Left lung (tissue), 10 donors: ENCODE data around the gene EXD3. TPM values are rescaled to one million over a fixed set of nuclear protein-coding genes. Genes with fewer than 3 reads are reported as not detected.

Source experiments
- ATAC-seq: fragments of 200-7000 bp; cut with Tn5 transposase; one replicate; pipeline ENCODE4 v1.9.1; 2020; ENCODE audit warnings: moderate library complexity
- DNase-seq, 4 donors: peaks; one replicate each; pipeline ENCODE4 v3.0.0-alpha.2; 2013 to 2020
- H3K27ac ChIP-seq, 2 donors: fragments of 200-600 bp; sonication (generic) in 1 of 2; one replicate each; pipeline versions ENCODE4 v1.5.0 to v1.8.0; 2020 to 2021
- H3K27me3 ChIP-seq, 2 donors: fragments of 200-600 bp; sonication (generic) in 1 of 2; one replicate each; pipeline versions ENCODE4 v1.5.0 to v1.8.0; 2020 to 2021
- H3K36me3 ChIP-seq, 2 donors: fragments of 200-600 bp; sonication (generic) in 1 of 2; one replicate each; pipeline versions ENCODE4 v1.5.0 to v1.8.0; 2020 to 2021
- H3K4me1 ChIP-seq, 2 donors: fragments of 200-600 bp; one replicate each; pipeline ENCODE4 v1.8.0; 2021
- H3K4me3 ChIP-seq, 2 donors: fragments of 200-600 bp; sonication (generic) in 1 of 2; one replicate each; pipeline versions ENCODE4 v1.5.0 to v1.8.0; 2020 to 2021; ENCODE audit warnings: mild to moderate bottlenecking in 1 of 2
- H3K9me3 ChIP-seq, 2 donors: fragments of 200-600 bp; sonication (generic) in 1 of 2; one replicate each; pipeline versions ENCODE4 v1.5.0 to v1.8.0; 2020 to 2021
- CTCF ChIP-seq, 2 donors: fragments of 200-600 bp; sonication (generic) in 1 of 2; IDR thresholded peaks; one replicate each; pipeline versions ENCODE4 v1.5.0 to v1.8.0; 2021; ENCODE audit warnings: antibody characterized with exemption in 2 of 2
- intact Hi-C, 2 donors: fragments of 100-400 bp; cut with DNase I; formaldehyde crosslinking; loops; one replicate each; pipeline versions ENCODE4 v1.11.2 to v1.14.2; 2022
- polyA plus RNA-seq, 6 donors: library from polyadenylated mRNA; unstranded; fragments of 120-200 nt; gene quantifications; one replicate each; pipeline ENCODE4 v1.2.1, GENCODE V29; 2013; ENCODE audit not compliant: insufficient read length in 6 of 6
- total RNA-seq, 2 donors: library from RNA; stranded (reverse); fragmentation: NEBNext Ultra II Directional; extraction: Animal tissue kit (Norgen Biotek cat#: 25700); gene quantifications; one replicate each; pipeline ENCODE4 v1.2.1, GENCODE V29; 2021
- donor health status: DM: no; HTN: yes; CAD: no.
- donor health status: DM: no; HTN: no; CAD: no.

The EXD3 gene
- total and polyA plus RNA-seq, 8 donors, result 13.2 to 21.8 (median 16.6) TPM

- Histone ChIP-seq H3K27me3 (peaks cover 3 to 82% of the 10 kb centered on the region in 2 donors), H3K27ac (peak overlapping the region; percentile 65 to 68), H3K4me1 (peaks cover 29 to 65% of the 10 kb centered on the region in 2 donors), H3K4me3 (no peak overlapping the region), H3K9me3 (no peaks in the 10 kb centered on the region), H3K36me3 (no peaks in the 10 kb centered on the region)
- ATAC-seq (no peak), DNase-seq (peak in 1 of 4 donors; percentile 69)
- TF ChIP-seq CTCF (IDR thresholded peaks at IDR 0.05), result no peak
- intact Hi-C loops, result loop anchor here in 1 of 2 donors (10.0 kb wide), 1 partner anchor 99 kb away; no protein-coding TSS in a partner anchor
Observed at GRCh38 chr9:137305798-137306065, 117.2 kb downstream of the EXD3 start.

DNA sequence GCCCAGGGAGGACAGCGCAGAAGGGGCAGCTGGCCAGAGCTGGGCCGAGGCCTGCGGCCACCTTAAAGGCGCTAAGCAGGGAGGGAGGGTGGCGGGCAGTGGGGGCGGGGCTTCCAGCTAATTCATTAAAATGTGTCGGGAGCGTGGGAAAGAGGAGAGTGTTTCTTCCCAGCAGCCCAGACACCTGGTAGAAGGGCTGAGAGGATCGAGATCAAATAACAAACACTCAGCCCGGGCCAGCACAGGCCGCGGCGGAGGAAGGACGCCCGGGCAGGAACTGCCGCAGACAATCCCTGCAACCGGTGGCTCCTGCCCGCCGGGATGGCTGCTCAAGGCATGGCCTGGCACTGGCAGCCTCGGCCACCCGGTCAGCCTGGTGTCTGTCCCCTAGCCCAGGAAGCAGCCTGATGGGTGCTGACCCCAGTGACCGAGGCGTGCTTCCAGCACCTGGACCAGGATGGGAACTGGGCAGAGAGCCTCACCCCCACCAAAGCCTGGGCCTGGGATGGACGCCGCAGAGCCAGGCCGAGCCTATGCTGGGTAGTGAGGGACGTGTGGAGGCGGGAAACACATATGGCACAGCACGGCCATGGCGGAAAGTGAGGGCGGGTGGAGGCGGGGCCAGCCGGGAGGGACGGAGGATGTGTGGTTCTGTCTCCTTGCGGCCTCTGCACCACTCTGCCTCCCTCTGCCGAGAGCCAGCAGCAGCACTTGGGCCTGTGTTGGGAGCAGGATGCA lies 117.7 kb downstream of the EXD3 start:
- DNase-seq, result peak in 2 of 4 donors; percentile 59 to 85
- H3K27me3 ChIP-seq, result peaks cover 4 to 87% of the 10 kb centered on the region in 2 donors
- peak overlapping the region; percentile 65 to 68 for H3K27ac ChIP-seq
- H3K4me1 ChIP-seq, result peaks cover 29 to 68% of the 10 kb centered on the region in 2 donors
- intact Hi-C loops, result loop anchor here in 1 of 2 donors (10.0 kb wide), 1 partner anchor 100 kb away; no protein-coding TSS in a partner anchor
- TF ChIP-seq CTCF (IDR thresholded peaks at IDR 0.05), result no peak
- no peaks in the 10 kb centered on the region for H3K9me3 ChIP-seq
- peak; percentile 52 for ATAC-seq
- peak overlapping the region in 1 of 2 donors; percentile 7 for H3K4me3 ChIP-seq
- no peaks in the 10 kb centered on the region for H3K36me3 ChIP-seq

DNA sequence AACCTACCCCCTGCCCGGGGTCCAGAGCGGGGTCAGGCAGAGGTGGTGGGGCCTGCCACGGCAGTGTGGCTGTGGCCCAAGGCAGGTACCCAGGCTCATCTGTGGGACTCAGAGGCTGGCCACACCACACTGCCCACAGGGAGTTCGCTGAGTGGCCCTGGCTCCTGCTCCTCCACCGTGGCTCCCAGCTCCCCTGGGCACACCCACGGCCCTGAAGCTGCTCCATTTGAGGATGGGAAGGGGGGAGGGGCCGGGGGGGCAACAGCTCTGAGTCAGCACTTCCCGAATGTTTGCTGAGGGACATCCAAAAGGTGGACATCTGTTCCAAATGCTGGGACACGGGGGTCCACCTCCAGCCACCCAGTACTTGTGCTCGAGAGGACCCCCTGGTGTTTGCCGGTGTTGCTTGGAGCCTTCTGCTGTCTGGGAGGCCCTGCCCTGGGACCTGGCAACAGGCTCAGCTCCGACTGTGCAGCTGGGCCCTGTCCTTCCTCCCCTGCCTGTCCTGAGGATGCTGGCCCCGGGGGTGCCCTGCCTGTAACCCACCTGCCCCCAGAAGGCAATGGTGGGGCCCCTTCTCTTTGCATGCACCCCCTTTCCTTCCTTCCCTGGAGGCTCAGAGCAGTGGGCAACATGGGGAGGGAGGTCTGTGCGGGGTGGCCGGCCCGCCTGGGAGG lies 118.4 kb downstream of the EXD3 start:
- Histone ChIP-seq H3K27me3 (peaks cover 10 to 94% of the 10 kb centered on the region in 2 donors), H3K4me3 (no peak overlapping the region), H3K9me3 (no peaks in the 10 kb centered on the region), H3K36me3 (no peaks in the 10 kb centered on the region), H3K27ac (peak overlapping the region; percentile 65 to 68), H3K4me1 (peaks cover 29 to 72% of the 10 kb centered on the region in 2 donors)
- no peak for TF ChIP-seq CTCF (IDR thresholded peaks at IDR 0.05)
- intact Hi-C loops, result loop anchor here in 1 of 2 donors (10.0 kb wide), 1 partner anchor 100 kb away; no protein-coding TSS in a partner anchor
- ATAC-seq (no peak), DNase-seq (peak in 1 of 4 donors; percentile 60)

GRCh38 chr9:137303893-137304382 lies 119.0 kb downstream of the EXD3 start:
- intact Hi-C loops, result loop anchor here in 1 of 2 donors (10.0 kb wide), 1 partner anchor 101 kb away; no protein-coding TSS in a partner anchor
- Histone ChIP-seq H3K4me3 (no peak overlapping the region), H3K36me3 (no peaks in the 10 kb centered on the region), H3K9me3 (no peaks in the 10 kb centered on the region), H3K27ac (no peak overlapping the region), H3K27me3 (peaks cover 14 to 94% of the 10 kb centered on the region in 2 donors), H3K4me1 (peaks cover 29 to 72% of the 10 kb centered on the region in 2 donors)
- no peak for TF ChIP-seq CTCF (IDR thresholded peaks at IDR 0.05)
- DNase-seq (peak in 1 of 4 donors; percentile 76), ATAC-seq (no peak)
